Measurements from ENCODE around the gene NOXO1.

Gene NOXO1

GRCh38 chr16:1982013-1982433 lies 754 bp upstream of the NOXO1 start:
- Histone ChIP-seq H3K27me3 (ENCODE audit: insufficient read depth, low read length) (peaks cover 49% of the 10 kb centered on the region), H3K4me3 (ENCODE audit: low read length) (no peak overlapping the region), H3K4me1 (ENCODE audit: insufficient read depth, low read length) (peaks cover 9% of the 10 kb centered on the region; the same call in 1 of the 2 replicates), H3K9me3 (ENCODE audit: insufficient read depth, low read depth, low read length) (no peaks in the 10 kb centered on the region), H3K9ac (ENCODE audit: low read depth, low read length) (no peak overlapping the region), H3K36me3 (ENCODE audit: insufficient read depth, low read depth, low read length) (peaks cover 28% of the 10 kb centered on the region), H3K27ac (ENCODE audit: low read length) (no peak overlapping the region)

GRCh38 chr16:1980770-1981087 lies 540 bp downstream of the NOXO1 start:
- Histone ChIP-seq H3K4me3 (ENCODE audit: low read length) (no peak overlapping the region), H3K27me3 (ENCODE audit: insufficient read depth, low read length) (peaks cover 49% of the 10 kb centered on the region), H3K9me3 (ENCODE audit: insufficient read depth, low read depth, low read length) (no peaks in the 10 kb centered on the region), H3K9ac (ENCODE audit: low read depth, low read length) (no peak overlapping the region), H3K4me1 (ENCODE audit: insufficient read depth, low read length) (peaks cover 9% of the 10 kb centered on the region; the same call in 1 of the 2 replicates), H3K27ac (ENCODE audit: low read length) (no peak overlapping the region), H3K36me3 (ENCODE audit: insufficient read depth, low read depth, low read length) (peaks cover 28% of the 10 kb centered on the region)

DNA sequence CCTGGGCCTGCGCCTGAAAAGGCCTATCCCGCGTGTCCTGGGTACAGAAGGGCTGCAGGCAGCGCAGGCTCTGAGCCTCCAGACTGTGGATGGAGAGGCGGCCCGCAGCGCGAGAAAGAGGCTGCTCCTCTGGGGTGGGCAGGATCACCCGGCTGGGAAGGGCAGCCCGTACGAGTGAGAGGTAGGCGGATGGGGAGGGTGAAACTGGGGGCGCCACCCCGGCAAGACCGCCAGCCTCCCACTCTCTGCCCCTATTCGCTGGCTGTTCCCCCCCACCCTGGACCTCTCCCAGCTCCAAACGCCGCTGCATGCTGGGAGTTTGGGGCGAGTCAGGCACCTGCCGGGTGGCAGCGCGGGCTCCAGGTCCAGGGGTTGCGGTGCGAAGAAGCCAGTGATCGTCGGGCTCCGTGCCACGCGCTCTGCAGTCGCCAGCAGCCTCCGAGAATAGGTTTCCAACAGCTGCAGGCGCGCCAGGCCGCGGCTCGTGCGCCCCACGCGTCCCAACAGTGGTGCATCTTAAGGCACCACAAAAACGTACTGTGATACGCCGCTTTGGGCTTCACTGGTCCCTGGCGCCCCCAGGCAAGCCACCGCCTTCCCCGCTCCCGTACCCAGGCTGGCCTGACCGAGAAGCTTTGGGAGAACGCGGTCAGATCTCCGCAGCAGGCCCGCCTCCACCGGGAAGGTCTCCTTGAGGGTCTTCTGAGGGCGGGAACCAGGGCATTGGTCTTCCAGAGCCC lies 1.1 kb downstream of the NOXO1 start:
- Histone ChIP-seq H3K4me1 (ENCODE audit: insufficient read depth, low read length) (peaks cover 9% of the 10 kb centered on the region; the same call in 1 of the 2 replicates), H3K36me3 (ENCODE audit: insufficient read depth, low read depth, low read length) (peaks cover 28% of the 10 kb centered on the region), H3K9me3 (ENCODE audit: insufficient read depth, low read depth, low read length) (no peaks in the 10 kb centered on the region), H3K4me3 (ENCODE audit: low read length) (peak overlapping the region; percentile 56; the same call in 1 of the 2 replicates), H3K27ac (ENCODE audit: low read length) (no peak overlapping the region), H3K27me3 (ENCODE audit: insufficient read depth, low read length) (peaks cover 49% of the 10 kb centered on the region), H3K9ac (ENCODE audit: low read depth, low read length) (peak overlapping the region; percentile 61; the same call in 1 of the 2 replicates)

- peaks cover 49% of the 10 kb centered on the region for H3K27me3 ChIP-seq (ENCODE audit: insufficient read depth, low read length)
- H3K4me3 ChIP-seq (ENCODE audit: low read length) = peak overlapping the region; percentile 56; the same call in 1 of the 2 replicates
- no peak overlapping the region for H3K27ac ChIP-seq (ENCODE audit: low read length)
- peaks cover 33% of the 10 kb centered on the region for H3K36me3 ChIP-seq (ENCODE audit: insufficient read depth, low read depth, low read length)
- peaks cover 5% of the 10 kb centered on the region; the same call in 1 of the 2 replicates for H3K4me1 ChIP-seq (ENCODE audit: insufficient read depth, low read length)
- peak overlapping the region; percentile 61 for H3K9ac ChIP-seq (ENCODE audit: low read depth, low read length)
- no peaks in the 10 kb centered on the region for H3K9me3 ChIP-seq (ENCODE audit: insufficient read depth, low read depth, low read length)
These were observed 1.8 kb downstream of the NOXO1 start for GRCh38 chr16:1979271-1980029.

GRCh38 chr16:1978476-1979120 lies 2.7 kb downstream of the NOXO1 start:
- Histone ChIP-seq H3K4me1 (ENCODE audit: insufficient read depth, low read length) (peaks cover 5% of the 10 kb centered on the region; the same call in 1 of the 2 replicates), H3K36me3 (ENCODE audit: insufficient read depth, low read depth, low read length) (peaks cover 36% of the 10 kb centered on the region), H3K27ac (ENCODE audit: low read length) (no peak overlapping the region), H3K9me3 (ENCODE audit: insufficient read depth, low read depth, low read length) (no peaks in the 10 kb centered on the region), H3K4me3 (ENCODE audit: low read length) (peak overlapping the region; percentile 56; the same call in 1 of the 2 replicates), H3K27me3 (ENCODE audit: insufficient read depth, low read length) (peaks cover 49% of the 10 kb centered on the region), H3K9ac (ENCODE audit: low read depth, low read length) (no peak overlapping the region; the same call in 1 of the 2 replicates)

DNA sequence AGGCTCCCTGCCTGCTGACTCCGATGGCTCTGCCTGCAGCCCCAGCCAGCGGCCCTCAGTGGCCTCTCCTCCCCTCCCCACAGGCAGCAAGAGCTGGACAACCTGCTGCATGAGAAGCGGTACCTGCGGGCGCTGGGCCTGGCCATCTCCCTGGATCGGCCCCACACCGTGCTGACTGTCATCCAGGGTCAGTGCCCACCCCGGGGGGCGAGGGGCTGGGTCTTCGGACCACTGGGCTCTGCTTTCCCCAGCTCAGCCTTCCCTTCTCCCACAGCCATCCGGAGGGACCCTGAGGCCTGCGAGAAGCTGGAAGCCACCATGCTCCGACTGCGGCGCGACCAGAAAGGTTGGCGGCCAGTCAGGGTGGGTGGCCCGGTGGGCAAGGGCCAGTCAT lies 3.4 kb downstream of the NOXO1 start:
- Histone ChIP-seq H3K27me3 (ENCODE audit: insufficient read depth, low read length) (peaks cover 44% of the 10 kb centered on the region), H3K4me1 (ENCODE audit: insufficient read depth, low read length) (peaks cover 5% of the 10 kb centered on the region; the same call in 1 of the 2 replicates)

GRCh38 chr16:1976951-1977874 lies 4.1 kb downstream of the NOXO1 start:
- Histone ChIP-seq H3K4me1 (ENCODE audit: insufficient read depth, low read length) (peaks cover 5% of the 10 kb centered on the region; the same call in 1 of the 2 replicates), H3K4me3 (ENCODE audit: low read length) (no peak overlapping the region), H3K9ac (ENCODE audit: low read depth, low read length) (no peak overlapping the region), H3K27me3 (ENCODE audit: insufficient read depth, low read length) (peaks cover 37% of the 10 kb centered on the region), H3K36me3 (ENCODE audit: insufficient read depth, low read depth, low read length) (peaks cover 36% of the 10 kb centered on the region), H3K9me3 (ENCODE audit: insufficient read depth, low read depth, low read length) (no peaks in the 10 kb centered on the region), H3K27ac (ENCODE audit: low read length) (no peak overlapping the region)

More for the DNA sequence above, 3.4 kb downstream of the NOXO1 start:
- Histone ChIP-seq H3K4me3 (ENCODE audit: low read length) (no peak overlapping the region), H3K9ac (ENCODE audit: low read depth, low read length) (no peak overlapping the region), H3K9me3 (ENCODE audit: insufficient read depth, low read depth, low read length) (no peaks in the 10 kb centered on the region), H3K36me3 (ENCODE audit: insufficient read depth, low read depth, low read length) (peaks cover 36% of the 10 kb centered on the region), H3K27ac (ENCODE audit: low read length) (no peak overlapping the region)

DNA sequence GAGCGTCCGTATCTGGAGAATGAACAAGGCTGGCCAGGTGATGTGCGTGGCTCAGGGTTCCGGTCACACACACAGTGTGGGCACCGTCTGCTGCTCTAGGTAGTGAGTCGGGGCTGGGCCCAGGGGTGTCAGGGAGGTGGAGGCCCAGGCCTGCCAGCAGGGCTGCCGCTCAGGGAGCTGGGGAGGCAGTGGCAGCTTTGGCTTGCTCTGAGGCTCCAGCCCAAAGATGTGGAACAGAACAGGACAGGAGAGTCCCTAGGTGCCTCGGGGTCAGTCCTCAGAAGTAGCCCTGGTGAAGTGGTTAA lies 5.1 kb downstream of the NOXO1 start:
- Histone ChIP-seq H3K4me3 (ENCODE audit: low read length) (no peak overlapping the region), H3K9me3 (ENCODE audit: insufficient read depth, low read depth, low read length) (no peaks in the 10 kb centered on the region), H3K27me3 (ENCODE audit: insufficient read depth, low read length) (peaks cover 27% of the 10 kb centered on the region), H3K9ac (ENCODE audit: low read depth, low read length) (no peak overlapping the region), H3K4me1 (ENCODE audit: insufficient read depth, low read length) (peaks cover under 1% of the 10 kb centered on the region; the same call in 1 of the 2 replicates), H3K27ac (ENCODE audit: low read length) (no peak overlapping the region), H3K36me3 (ENCODE audit: insufficient read depth, low read depth, low read length) (peaks cover 36% of the 10 kb centered on the region)

DNA sequence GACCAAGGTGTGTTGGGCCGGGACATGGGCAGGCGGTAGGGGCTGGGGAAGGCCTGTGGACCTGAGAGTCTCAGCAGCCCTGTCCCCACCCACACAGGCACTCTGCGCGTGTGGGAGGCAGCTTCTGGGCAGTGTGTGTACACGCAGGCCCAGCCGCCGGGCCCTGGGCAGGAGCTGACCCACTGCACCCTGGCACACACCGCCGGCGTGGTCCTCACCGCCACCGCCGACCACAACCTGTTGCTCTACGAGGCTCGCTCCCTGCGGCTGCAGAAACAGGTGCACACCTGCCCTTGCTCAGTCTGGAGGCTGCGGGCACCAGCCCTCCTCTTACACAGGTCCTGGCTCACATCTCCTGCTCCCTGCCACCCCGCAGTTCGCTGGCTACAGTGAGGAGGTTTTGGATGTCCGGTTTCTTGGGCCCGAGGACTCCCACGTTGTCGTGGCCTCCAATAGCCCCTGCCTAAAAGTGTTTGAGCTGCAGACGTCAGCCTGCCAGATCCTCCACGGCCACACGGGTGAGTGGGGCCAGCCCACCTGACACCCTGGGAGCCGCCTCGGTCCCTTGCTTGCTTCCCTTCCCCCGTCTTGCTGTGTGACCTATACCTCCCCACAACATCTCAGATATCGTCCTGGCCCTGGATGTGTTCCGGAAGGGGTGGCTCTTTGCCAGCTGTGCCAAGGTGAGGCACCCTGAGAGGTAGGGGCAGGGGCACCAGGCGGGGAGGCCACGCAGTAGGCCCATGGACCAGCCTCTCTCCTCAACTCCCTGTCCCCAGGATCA lies 5.6 kb downstream of the NOXO1 start:
- Histone ChIP-seq H3K9me3 (ENCODE audit: insufficient read depth, low read depth, low read length) (no peaks in the 10 kb centered on the region), H3K27me3 (ENCODE audit: insufficient read depth, low read length) (peaks cover 22% of the 10 kb centered on the region), H3K9ac (ENCODE audit: low read depth, low read length) (no peak overlapping the region), H3K36me3 (ENCODE audit: insufficient read depth, low read depth, low read length) (peaks cover 36% of the 10 kb centered on the region), H3K4me3 (ENCODE audit: low read length) (no peak overlapping the region), H3K27ac (ENCODE audit: low read length) (no peak overlapping the region), H3K4me1 (ENCODE audit: insufficient read depth, low read length) (no peaks in the 10 kb centered on the region; the same call in 1 of the 2 replicates)

- Histone ChIP-seq H3K9me3 (ENCODE audit: insufficient read depth, low read depth, low read length) (no peaks in the 10 kb centered on the region), H3K4me3 (ENCODE audit: low read length) (no peak overlapping the region), H3K9ac (ENCODE audit: low read depth, low read length) (no peak overlapping the region), H3K36me3 (ENCODE audit: insufficient read depth, low read depth, low read length) (peaks cover 36% of the 10 kb centered on the region), H3K4me1 (ENCODE audit: insufficient read depth, low read length) (no peaks in the 10 kb centered on the region; the same call in 1 of the 2 replicates), H3K27me3 (ENCODE audit: insufficient read depth, low read length) (peaks cover 9% of the 10 kb centered on the region), H3K27ac (ENCODE audit: low read length) (no peak overlapping the region)
These were observed 6.9 kb downstream of the NOXO1 start for GRCh38 chr16:1974157-1975070.

Data from iPS-20b (cell line).